Measurements from ENCODE around the gene TTC1.

GRCh38 chr5:159969966-159970365, 39.0 kb upstream of the TTC1 start:
- TF ChIP-seq POLR2A (IDR thresholded peaks at IDR 0.05), result no peak
- TF ChIP-seq, protein P1, sequence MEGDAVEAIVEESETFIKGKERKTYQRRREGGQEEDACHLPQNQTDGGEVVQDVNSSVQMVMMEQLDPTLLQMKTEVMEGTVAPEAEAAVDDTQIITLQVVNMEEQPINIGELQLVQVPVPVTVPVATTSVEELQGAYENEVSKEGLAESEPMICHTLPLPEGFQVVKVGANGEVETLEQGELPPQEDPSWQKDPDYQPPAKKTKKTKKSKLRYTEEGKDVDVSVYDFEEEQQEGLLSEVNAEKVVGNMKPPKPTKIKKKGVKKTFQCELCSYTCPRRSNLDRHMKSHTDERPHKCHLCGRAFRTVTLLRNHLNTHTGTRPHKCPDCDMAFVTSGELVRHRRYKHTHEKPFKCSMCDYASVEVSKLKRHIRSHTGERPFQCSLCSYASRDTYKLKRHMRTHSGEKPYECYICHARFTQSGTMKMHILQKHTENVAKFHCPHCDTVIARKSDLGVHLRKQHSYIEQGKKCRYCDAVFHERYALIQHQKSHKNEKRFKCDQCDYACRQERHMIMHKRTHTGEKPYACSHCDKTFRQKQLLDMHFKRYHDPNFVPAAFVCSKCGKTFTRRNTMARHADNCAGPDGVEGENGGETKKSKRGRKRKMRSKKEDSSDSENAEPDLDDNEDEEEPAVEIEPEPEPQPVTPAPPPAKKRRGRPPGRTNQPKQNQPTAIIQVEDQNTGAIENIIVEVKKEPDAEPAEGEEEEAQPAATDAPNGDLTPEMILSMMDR (IDR thresholded peaks at IDR 0.05 in 8 of 11, conservative IDR thresholded peaks at IDR 0.05 in 3 of 11), result no peak
